ACHN (cell line): ENCODE results near the gene CDKN2B-AS1.

Experiments
- DNase-seq: peaks from one replicate; pipeline ENCODE4 v3.0.0-alpha.2; 2015
- in situ Hi-C: cut with HindIII; loops from 2 replicates; pipeline ENCODE4 v1.10.0; 2017; ENCODE audit warnings: low sequenced_read_pairs, low pct_ligation_motif_present, low pct_unique_long_range_greater_than_20kb

The CDKN2B-AS1 gene

DNA sequence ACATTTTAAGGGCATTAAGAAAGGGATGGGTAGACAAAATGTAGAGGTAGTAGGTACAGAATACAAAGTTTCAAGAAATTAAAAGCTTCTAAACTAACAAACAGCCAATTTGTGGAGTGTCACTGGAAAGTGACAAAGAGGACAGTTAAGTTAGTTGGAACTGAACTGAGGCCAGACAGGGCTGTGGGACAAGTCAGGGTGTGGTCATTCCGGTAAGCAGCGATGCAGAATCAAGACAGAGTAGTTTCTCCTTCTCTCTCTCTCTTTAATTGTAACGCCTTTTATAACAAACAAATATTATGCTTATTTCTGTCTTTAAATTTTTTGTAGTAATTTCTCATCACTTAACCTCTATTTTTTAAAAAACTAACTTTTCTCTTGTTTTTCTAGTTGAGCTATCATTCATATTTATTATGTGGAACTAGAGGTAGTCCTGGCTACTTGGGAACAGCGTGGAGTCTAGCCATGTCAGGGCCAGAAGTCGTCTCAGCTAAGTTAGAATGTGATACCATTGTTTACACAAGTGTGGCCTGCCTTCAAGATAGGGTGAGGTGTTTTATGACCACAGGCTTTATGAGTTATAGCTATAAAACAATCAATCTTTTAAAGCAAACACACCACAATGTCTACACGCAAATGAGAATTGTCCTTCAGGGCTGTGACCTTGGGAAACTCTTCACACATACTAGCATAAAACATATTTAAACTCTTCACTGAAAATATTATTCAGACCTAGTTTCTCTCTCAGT, 129.8 kb downstream of the CDKN2B-AS1 start:
- in situ Hi-C loops, result no loop called here
- DNase-seq, result no peak

DNA sequence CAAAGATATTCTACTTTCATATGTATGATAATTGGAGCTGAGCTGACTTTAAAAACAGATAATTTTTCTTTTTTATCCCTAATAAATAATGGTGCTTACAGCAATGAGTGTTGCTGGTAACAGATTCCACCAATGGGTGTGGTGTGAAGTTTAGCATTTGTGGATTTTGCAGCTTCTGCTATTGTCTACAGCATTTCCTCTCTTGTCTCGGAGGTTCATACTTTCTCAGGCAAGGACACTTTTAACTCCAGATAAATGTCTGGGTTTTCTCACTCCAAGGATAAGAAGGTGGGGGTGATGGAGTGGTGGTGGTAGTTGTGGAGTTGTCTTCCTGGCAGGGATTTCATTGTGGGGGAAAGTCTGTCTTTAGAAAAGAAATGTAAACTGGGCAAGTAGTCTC, 134.5 kb downstream of the CDKN2B-AS1 start:
- in situ Hi-C loops, result no loop called here
- no peak for DNase-seq

DNA sequence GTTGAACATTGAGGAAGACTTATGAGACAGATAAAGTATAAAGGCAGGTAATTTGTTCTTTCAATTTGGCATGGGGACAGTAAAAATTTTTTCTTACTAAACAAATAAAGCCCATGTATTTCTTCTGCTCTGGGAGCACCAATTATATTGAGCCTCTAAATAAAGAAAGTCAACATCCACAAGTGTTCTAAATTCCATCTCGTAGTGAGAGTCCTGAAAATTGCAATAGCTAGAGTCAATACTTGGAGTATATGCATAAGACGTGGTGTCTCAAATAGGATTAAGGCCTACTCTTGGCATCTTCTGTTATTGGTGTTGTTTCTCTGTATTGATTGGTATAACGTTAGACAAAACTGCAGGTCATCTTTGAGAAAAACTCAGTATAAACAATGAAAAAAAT, 135.0 kb downstream of the CDKN2B-AS1 start:
- in situ Hi-C loops, result no loop called here

DNA sequence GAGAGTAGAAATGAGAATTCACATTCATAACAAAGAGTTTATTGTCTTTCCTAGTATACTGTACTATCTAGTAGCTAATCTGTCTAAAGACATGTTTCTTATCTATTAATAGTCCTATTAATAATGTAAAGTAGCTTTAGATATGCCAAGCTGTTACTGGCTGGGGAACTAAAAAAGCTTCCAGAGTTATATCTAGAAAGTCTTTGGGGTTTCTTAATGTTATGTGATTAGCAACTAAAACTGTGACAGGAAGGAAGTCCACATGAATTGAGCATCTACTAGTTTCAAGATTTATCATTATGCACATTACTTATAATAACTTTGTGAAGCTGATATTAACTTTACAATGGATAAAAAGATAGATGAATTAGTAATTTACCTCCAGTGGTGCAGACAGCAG, 137.2 kb downstream of the CDKN2B-AS1 start:
- in situ Hi-C loops, result no loop called here
- no peak for DNase-seq

More for the DNA sequence above, 135.0 kb downstream of the CDKN2B-AS1 start:
- no peak for DNase-seq

- in situ Hi-C loops, result no loop called here
- DNase-seq, result no peak
These were observed 139.8 kb downstream of the CDKN2B-AS1 start for GRCh38 chr9:22134390-22134789.

DNA sequence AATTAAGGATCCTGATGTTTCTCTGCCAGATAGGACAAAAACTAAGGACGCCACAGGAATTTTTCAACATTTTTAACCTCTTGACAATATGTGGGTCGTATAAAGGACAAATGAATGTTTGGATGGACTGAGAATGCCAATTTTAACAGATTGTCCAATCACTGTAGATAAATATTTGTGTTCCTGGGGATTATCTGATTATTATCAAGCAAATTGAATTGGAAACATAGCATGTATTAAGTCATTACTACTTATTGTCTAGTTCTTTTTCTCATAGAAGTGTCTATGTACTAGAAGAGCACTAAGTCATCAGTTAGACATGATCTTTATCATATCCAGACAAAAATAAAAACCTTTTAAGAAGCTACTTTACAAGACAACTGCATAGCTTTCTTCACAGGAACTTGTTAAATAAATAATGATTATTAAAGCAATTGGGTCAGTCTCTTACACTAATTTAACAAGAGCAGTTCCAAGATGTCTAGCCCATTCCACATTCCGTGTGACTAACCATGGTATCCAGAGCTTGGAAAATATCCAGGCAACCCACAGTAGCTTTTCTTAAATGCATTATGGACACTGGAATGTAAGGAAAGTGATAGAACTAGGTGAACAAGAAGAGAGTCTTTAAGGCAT, 142.0 kb downstream of the CDKN2B-AS1 start:
- in situ Hi-C loops, result no loop called here
- peak; percentile 17 for DNase-seq

DNA sequence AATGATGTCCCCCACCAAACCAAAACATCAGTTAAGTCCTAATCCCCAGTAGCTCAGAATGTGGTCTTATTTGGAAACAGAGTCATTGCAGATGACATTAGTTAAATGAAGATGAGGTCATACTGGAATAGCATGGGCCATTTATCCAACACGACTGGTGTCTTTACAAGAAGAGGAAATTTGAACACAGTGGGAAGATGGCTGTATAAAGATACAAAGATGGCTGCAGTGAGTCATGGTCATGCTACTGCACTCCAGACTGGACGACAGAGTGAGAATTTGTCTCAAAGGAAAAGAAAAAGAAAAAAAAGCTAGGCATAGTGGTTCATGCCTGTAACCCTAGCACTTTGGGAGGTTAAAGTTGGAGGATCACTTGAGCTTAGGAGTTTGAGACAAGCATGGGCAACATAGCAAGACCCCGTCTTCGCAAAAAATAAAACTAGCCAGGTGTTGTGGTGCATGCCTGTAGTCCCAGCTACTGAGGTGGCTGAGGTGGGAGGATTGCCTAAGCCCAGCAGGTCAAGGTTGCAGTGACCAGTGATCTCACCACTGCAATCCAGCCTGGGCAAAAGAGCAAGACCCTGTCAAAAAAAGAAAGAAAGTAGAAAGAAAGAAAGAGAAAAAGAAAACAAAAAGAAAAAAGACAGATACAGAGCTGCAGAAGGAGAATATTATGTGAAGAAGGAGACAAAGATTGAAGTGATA, 144.5 kb downstream of the CDKN2B-AS1 start:
- in situ Hi-C loops, result no loop called here
- no peak for DNase-seq

DNA sequence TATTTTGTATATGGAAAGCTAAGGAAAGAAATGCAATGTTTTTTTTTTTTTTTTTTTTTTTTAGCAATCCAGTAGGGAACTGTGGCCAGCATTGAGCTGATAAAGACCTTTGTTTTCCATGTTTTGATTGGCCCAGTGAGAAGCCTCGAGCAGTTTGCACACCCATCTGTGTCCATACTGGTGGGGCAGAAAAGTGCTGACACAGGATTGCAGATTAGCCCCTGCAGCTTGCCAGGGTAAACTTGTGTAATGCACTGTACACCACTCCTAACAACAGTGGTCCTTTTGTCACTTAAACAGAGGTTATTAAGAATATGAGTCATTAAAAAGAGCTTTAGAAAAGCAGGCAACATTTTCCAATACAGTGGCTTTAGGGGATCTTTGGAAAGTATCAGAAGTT, 147.3 kb downstream of the CDKN2B-AS1 start:
- in situ Hi-C loops, result no loop called here
- no peak for DNase-seq

DNA sequence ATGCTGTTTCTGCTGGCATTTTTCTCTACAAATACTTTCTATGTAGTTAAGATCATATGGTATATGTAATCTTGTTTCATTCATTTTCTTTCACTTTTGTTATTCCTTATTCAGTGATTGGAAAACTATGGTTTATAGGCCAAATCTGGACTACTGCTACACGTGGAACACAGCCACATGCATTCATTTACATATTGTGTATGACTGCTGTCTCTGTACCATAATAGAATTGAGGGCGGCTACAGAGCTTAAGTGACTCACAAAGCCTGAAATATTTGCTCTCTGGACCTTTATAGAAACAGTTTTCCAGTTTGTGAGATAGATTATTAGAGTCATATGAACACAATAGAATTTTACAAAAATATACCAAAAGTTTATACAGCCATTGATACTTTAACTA, 148.1 kb downstream of the CDKN2B-AS1 start:
- in situ Hi-C loops, result no loop called here

GRCh38 chr9:22143799-22144625, 149.4 kb downstream of the CDKN2B-AS1 start:
- DNase-seq, result no peak

More for the DNA sequence above, 148.1 kb downstream of the CDKN2B-AS1 start:
- DNase-seq, result no peak

GRCh38 chr9:22146604-22147003, 152.0 kb downstream of the CDKN2B-AS1 start:
- in situ Hi-C loops, result no loop called here
- no peak for DNase-seq

More at GRCh38 chr9:22143799-22144625, 149.4 kb downstream of the CDKN2B-AS1 start:
- in situ Hi-C loops, result no loop called here

DNA sequence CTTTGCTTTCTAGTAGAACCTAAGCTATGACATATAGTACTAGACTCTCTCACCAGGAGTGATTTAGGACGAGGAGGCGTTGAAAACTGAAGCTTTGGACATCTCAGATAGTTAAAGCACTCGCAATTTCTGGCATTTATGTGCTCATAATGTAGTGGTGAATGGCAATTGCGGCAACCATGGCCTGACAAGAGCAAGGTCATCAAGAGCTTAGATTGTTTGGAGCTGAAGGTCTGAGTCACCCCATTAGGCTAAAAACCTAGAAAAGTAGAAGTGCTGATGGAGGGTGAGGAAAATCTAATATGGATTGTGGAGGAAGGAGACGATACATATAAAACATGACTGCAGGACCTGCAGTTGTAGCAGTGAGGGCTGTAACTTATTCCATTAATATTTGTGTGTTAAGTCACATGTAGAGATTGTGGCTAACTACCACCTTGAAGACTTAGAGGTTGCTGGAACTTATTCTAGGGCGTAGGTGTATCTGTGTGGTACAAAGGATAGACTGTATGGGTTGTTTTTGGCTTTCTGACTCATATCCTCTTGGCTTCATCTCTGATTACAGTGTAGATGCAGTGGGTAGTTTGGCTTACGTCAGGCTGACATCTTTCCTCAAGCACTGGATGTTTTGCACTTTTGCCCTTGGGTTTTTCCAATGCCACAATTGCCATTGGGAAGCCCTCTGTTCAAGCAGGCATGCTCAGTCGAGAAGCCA, 153.4 kb downstream of the CDKN2B-AS1 start:
- DNase-seq, result no peak
- in situ Hi-C loops, result no loop called here

DNA sequence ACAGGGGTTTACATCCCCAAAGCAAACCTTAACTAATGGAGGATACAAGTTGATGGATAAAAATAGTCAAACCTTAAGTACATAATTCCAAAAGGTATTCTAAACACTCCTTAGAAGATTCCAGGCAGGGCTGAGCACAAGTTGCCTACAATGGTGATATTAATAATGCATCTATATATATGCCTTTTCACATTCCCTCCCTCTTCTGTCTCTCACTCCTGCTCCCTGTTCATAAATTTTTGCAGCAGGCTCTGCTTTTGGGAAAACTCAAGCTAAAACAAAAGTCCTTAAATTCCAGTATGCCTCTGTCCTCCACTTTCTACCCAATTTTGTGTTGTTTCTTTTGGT, 153.9 kb downstream of the CDKN2B-AS1 start:
- in situ Hi-C loops, result no loop called here

DNA sequence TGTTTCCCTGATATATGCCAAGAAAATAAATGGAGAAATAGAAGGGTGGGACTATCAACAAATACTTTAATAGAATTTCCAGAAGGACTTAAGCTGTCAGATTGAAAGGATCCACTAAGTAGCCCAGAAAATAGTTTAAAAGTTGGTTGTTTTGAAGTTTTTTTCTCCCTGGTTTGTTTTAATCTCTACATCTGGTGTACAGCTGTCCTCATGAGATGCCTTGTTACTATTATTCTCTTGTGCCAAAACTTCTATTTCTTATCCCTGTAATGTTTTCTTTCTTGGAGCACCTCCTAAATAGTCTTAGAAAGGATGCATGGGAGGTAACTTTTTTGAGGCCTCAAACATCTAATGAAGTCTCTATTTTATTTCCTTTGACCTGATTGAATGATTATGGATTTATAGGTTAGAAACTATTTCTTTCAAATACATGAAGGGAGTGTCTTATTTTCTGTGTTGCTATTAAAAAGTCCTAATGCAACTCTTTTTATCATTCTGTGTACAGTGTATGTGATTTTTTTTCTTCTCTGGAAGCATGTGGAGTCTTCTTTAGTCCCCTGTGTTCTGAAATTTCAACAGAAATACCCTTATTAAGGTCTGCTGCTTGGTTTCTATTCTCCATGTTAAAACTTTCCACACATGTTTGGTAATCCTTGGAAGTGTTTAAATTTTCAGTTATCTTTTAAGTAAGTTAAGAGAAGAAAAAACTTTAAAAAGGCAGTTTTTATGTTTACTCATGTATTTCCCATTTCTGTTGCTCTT, 154.5 kb downstream of the CDKN2B-AS1 start:
- DNase-seq, result no peak
- in situ Hi-C loops, result no loop called here

More for the DNA sequence above, 153.9 kb downstream of the CDKN2B-AS1 start:
- DNase-seq, result no peak

DNA sequence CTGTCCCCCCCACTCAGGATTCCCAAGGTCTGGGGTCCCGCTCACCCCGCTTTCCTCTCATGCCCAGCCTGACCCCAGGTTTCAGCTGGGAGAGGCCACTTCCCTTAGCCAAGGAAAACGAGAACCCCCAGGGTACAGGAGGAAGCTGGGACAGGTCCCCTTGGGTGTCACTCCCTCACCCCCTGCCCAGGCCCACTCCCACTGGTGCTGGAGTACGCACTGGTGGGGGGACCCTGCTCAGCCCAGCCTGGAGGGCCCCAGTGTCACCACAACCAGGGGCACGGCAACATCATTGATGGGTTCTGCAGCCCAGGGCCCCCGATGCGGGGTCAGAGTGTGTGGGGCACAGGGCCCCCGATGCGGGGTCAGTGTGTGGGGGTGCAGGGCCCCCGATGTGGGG, 159.5 kb downstream of the CDKN2B-AS1 start:
- in situ Hi-C loops, result no loop called here
- no peak for DNase-seq

- DNase-seq, result no peak
- in situ Hi-C loops, result no loop called here
These were observed 162.0 kb downstream of the CDKN2B-AS1 start for GRCh38 chr9:22156586-22156985.

DNA sequence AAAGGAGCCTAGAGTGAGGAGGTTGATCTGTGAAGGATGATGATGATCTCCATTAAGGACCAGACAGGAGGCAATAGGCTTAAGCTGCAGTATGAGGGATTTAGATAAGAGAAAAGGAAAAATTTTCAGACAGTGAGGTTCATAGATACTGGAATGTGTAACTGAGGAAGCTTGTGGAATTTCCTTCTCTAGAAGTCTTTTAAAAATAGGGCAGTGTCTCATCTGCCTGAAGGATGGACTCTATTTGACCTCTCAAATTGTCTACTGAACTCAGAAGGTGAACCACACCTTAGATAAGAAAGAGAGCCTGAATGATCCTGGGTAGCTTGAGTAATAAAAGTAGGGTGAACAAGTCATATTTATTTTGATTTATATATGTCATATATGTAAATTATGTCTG, 162.7 kb downstream of the CDKN2B-AS1 start:
- DNase-seq, result no peak
- in situ Hi-C loops, result no loop called here

DNA sequence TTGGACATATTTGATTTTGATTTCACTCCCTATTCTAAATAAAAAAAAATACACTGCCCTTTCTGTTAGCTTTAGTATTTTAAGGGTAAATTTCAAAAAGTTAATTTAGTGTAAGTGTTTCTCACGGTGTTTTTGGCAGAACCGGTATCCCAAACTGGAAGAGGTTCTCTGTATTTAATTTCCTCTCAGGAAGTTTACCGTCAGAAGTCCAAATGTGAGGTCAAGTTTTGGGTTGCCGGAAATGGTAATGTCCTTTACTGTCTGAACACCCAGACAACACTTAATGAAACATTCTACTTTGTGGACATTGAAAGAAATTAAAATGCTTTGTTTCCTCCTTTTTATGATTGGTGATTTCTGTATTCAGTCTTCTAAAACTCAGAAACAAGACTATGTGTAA, 163.2 kb downstream of the CDKN2B-AS1 start:
- DNase-seq, result no peak
- in situ Hi-C loops, result no loop called here
